Activated T-helper 1 cell treated with anti-CD3 and anti-CD28 coated beads, Interleukin-12 subunit alpha, Interleukin-12 subunit beta, Interleukin-2, Interleukin-4 antibody, amounts not matched to agents 30 ng/mL and 10 ng/mL and 1 ng/mL, durations not matched to agents 14 hours and 24 hours and 36 hours (primary cell): ENCODE data around the gene CHRND. TPM values are rescaled to one million over a fixed set of nuclear protein-coding genes. Genes with fewer than 3 reads are reported as not detected.

Experiments used
- DNase-seq: peaks from one replicate; pipeline ENCODE4 v3.0.0; 2021; ENCODE audit warnings: low spot score
- H3K27ac Mint-ChIP-seq: one replicate; pipeline ENCODE4 v1.8.0; 2021; ENCODE audit warnings: mild to moderate bottlenecking, mixed read lengths
- H3K27me3 Mint-ChIP-seq: one replicate; pipeline ENCODE4 v1.8.0; 2022; ENCODE audit warnings: mild to moderate bottlenecking, moderate library complexity, mixed read lengths; ENCODE audit not compliant: insufficient read depth
- H3K36me3 Mint-ChIP-seq: one replicate; pipeline ENCODE4 v1.8.0; 2021; ENCODE audit warnings: low read depth, mixed read lengths
- H3K4me1 Mint-ChIP-seq: one replicate; pipeline ENCODE4 v1.8.0; 2021; ENCODE audit warnings: low read depth, mixed read lengths
- H3K4me3 Mint-ChIP-seq: one replicate; pipeline ENCODE4 v1.8.0; 2021; ENCODE audit warnings: mild to moderate bottlenecking, moderate library complexity, mixed read lengths
- H3K9me3 Mint-ChIP-seq: one replicate; pipeline ENCODE4 v1.8.0; 2021; ENCODE audit warnings: mixed read lengths
- intact Hi-C: fragments of 100-400 bp; cut with micrococcal nuclease; formaldehyde crosslinking; loops from one replicate; pipeline ENCODE4 v1.15.1; 2024
- total RNA-seq: library from RNA; stranded (reverse); gene quantifications from 2 replicates; pipeline ENCODE4 v1.2.3, GENCODE V29; 2022

Gene CHRND
- total RNA-seq, 1 donor from 2014 or later: not detected

GRCh38 chr2:232484628-232485347 is 41.2 kb upstream of the CHRND start:
- Mint-ChIP-seq H3K27me3 (peaks cover 26% of the 10 kb centered on the region), H3K36me3 (no peaks in the 10 kb centered on the region), H3K9me3 (no peaks in the 10 kb centered on the region), H3K4me3 (no peak overlapping the region), H3K4me1 (no peaks in the 10 kb centered on the region), H3K27ac (no peak overlapping the region)
- intact Hi-C loops: no loop called here
- DNase-seq: no peak

GRCh38 chr2:232485348-232485756 is 40.6 kb upstream of the CHRND start:
- Mint-ChIP-seq H3K4me1 (no peaks in the 10 kb centered on the region), H3K36me3 (no peaks in the 10 kb centered on the region), H3K27ac (no peak overlapping the region), H3K9me3 (no peaks in the 10 kb centered on the region), H3K4me3 (no peak overlapping the region), H3K27me3 (peaks cover 26% of the 10 kb centered on the region)
- no peak for DNase-seq
- intact Hi-C loops: no loop called here

DNA sequence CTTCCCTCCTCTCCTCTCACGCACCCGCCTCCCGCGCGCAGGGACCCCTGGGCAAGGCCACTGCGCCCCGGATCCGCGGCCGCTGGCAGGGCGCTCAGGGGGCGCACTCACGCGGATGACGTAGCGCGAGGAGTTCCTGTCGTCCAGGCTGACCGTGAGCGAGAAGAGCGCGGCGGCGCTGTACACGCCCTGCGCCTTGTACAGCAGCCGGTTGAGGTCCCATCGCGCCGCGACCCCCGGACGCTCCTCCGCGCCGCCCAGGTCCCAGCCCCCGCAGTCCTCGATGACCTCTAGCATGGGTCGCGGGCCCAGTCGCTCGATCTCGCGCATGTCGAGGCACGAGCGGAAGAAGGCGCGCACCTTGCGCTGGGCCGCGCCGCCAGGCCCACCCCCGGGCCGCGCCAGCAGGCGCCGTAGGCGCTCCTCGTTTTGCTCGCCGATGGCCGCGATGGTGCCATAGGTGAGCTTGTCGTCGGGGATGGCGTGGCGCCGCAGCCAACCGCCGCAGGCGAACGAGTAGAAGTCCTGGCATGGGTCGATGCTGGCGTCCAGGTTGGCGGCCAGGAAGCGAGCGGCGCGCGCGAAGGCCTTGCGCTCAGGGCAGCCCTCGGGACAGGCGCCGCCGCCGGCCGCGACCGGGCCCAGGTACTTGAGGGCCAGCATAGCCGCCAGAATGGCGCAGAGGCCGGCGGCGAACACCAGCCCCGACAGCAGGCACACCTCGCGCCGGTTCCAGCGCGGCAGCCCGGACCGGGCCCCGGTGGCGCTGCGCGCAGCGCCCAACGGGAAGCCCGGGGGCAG is 40.0 kb upstream of the CHRND start:
- Mint-ChIP-seq H3K27ac (no peak overlapping the region), H3K36me3 (no peaks in the 10 kb centered on the region), H3K9me3 (no peaks in the 10 kb centered on the region), H3K4me3 (no peak overlapping the region), H3K4me1 (no peaks in the 10 kb centered on the region), H3K27me3 (peaks cover 26% of the 10 kb centered on the region)
- intact Hi-C loops: no loop called here
- DNase-seq: no peak

DNA sequence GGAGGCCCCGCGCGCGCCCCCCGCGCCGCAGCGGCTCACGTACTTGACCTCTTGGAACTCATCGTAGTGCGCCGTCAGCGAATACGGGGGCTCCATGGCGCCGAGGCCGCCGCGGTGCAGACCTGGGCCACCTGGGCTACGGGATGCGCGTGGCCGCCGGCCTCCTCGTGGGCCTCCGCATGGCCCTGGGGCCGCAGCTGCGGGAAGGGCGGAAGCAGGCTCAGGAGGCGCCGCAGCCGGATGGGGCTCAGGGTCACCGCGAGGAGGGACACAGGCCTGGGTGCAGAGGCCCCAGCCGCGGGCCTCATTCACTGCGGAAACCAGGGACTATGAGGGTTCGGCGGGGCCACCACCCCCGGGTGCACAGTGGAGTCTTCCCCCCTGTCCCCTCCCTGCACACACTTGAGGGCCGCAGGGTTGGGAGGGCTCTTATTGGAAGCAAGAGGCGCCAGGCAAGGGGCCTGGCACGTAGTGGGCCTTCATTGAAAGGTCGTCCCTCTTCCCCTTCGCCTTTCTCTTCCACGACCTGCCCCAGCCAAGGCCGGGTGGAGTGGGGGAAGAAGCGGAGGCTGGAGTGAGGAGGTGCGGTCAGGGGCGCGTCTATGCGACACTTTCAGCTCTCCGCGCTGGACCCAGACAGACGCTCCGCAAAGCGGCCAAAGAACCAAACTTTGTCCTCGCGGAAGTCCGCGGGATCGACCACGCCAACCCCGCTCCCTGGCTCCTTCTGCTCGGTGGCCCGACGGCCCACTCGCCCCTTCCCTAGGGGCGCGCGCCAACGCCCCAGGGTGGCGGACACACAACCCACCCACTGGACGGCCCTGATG is 39.2 kb upstream of the CHRND start:
- Mint-ChIP-seq H3K36me3 (no peaks in the 10 kb centered on the region), H3K27me3 (peaks cover 31% of the 10 kb centered on the region), H3K4me1 (no peaks in the 10 kb centered on the region), H3K9me3 (no peaks in the 10 kb centered on the region), H3K4me3 (no peak overlapping the region), H3K27ac (no peak overlapping the region)
- intact Hi-C loops: no loop called here
- no peak for DNase-seq

- Mint-ChIP-seq H3K27ac (no peak within 1 kb of the TSS), H3K4me1 (no peaks in the 10 kb centered on the region), H3K36me3 (no peaks in the 10 kb centered on the region), H3K9me3 (no peaks in the 10 kb centered on the region), H3K27me3 (peaks cover 31% of the 10 kb centered on the region), H3K4me3 (no peak within 1 kb of the TSS)
- intact Hi-C loops: no loop called here
- DNase-seq: no peak
Measured at GRCh38 chr2:232487385-232488096, 38.4 kb upstream of the CHRND start, which contains the start of gene ECEL1. Gene ECEL1 (minus strand): TSS chr2:232487834. CDS start chr2:232486653, 1,181 bp downstream.

DNA sequence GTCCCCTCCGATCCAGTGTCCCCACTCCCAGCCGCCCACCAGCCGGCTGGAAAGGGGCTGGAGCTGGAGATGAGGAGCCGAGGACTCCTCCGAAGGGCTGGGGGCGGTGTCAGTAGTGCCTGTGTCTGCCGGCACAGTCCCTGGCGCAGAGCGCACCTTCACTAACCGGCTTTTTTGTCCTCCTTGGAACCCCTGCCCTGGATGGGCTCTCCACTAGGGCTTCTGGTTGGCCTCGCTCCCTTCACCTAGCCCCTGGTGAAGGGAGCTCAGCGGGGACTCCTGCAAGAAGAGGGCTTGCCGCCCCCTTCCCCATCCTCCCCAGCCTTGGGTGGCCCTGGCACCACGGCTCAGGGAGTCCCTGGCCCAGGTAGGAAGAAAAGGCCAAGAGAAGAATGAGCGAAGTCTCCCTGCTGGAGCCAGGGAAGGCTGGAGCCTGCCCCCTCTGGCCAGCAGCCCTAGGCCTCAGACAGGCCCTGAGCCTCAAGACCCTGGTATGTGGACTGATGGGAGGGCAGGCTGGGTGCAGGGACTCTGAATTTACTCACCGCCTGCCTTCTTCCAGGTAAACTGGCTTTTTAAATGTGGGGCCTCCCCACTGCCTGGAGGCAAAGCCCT is 37.8 kb upstream of the CHRND start:
- Mint-ChIP-seq H3K27ac (no peak overlapping the region), H3K9me3 (no peaks in the 10 kb centered on the region), H3K4me1 (no peaks in the 10 kb centered on the region), H3K36me3 (no peaks in the 10 kb centered on the region), H3K4me3 (no peak overlapping the region), H3K27me3 (peaks cover 31% of the 10 kb centered on the region)
- intact Hi-C loops: no loop called here
- no peak for DNase-seq

DNA sequence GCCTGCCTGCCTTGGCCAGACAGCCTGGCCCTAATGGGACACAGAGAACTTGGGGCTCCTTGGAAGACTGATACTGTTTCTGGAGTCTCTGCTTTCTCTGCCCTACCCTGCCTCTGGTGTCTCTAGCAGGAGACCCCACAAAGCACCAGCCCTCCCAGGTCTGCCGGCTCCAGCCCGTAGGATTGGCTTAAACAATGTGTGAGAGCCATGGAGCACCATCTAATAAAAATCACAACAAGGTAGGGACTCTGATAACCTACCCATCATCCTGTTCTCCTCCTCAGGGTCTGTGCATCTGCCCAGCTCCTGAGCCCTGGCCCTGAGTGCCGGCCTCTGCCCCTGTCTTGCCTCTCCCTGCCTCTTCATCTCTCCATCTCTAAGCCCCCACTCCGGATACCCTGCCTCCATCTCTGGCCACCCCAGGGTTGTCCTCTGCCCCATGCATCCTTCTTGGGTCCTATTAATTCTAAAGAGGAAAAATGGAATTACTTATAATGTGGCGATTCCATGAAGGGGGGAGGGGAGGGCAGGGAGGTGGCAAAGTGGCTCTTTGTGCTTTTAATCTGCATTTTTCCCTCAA is 37.1 kb upstream of the CHRND start:
- peaks cover 33% of the 10 kb centered on the region for H3K27me3 Mint-ChIP-seq
- no peaks in the 10 kb centered on the region for H3K9me3 Mint-ChIP-seq
- no peak overlapping the region for H3K27ac Mint-ChIP-seq
- no peak for DNase-seq
- H3K4me3 Mint-ChIP-seq: no peak overlapping the region
- intact Hi-C loops: no loop called here
- no peaks in the 10 kb centered on the region for H3K36me3 Mint-ChIP-seq
- no peaks in the 10 kb centered on the region for H3K4me1 Mint-ChIP-seq

DNA sequence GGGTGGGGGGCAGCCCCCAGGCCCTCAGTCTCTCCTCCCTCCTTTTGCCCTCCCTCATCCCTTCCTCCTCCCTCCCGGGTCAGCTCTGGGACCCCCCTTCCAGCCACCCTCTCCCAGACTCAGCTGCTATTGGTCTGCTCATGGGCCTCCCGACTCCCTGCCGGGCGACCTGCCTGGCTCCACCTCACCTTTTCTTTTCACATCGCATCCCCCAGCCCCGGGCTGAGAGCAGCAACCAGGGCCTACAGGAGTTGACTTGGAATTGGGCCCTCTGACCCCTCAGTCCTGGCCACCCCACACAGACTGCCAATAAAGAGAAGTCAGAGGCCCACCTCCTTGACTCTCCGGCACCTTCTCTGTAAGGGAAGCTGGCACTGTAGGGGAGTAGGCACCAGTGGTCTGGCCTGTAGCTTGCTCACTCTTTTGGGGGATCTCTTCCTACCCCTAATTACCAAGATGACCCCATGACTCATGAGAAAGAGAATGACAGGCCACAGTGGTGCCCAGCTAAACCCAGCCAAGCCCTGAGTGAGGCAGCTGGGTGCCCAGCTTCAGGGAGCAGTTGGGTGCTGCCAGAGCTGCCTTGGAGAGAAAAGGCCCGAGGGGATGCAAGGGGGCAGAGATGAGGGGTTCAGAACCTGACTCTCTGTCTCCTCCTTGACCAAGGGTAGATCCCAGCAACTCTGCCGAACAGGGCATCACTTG is 36.3 kb upstream of the CHRND start:
- Mint-ChIP-seq H3K27ac (no peak overlapping the region), H3K36me3 (no peaks in the 10 kb centered on the region), H3K9me3 (no peaks in the 10 kb centered on the region), H3K4me1 (no peaks in the 10 kb centered on the region), H3K4me3 (no peak overlapping the region), H3K27me3 (peaks cover 28% of the 10 kb centered on the region)
- intact Hi-C loops: no loop called here
- DNase-seq: no peak

GRCh38 chr2:232490221-232491138 is 35.5 kb upstream of the CHRND start:
- Mint-ChIP-seq H3K4me1 (no peaks in the 10 kb centered on the region), H3K27ac (no peak overlapping the region), H3K36me3 (no peaks in the 10 kb centered on the region), H3K27me3 (peaks cover 23% of the 10 kb centered on the region), H3K4me3 (no peak overlapping the region), H3K9me3 (no peaks in the 10 kb centered on the region)
- intact Hi-C loops: no loop called here
- no peak for DNase-seq

- no peaks in the 10 kb centered on the region for H3K9me3 Mint-ChIP-seq
- no peak for DNase-seq
- H3K4me1 Mint-ChIP-seq: no peaks in the 10 kb centered on the region
- H3K4me3 Mint-ChIP-seq: no peak overlapping the region
- intact Hi-C loops: no loop called here
- H3K36me3 Mint-ChIP-seq: no peaks in the 10 kb centered on the region
- no peak overlapping the region for H3K27ac Mint-ChIP-seq
- peaks cover 22% of the 10 kb centered on the region for H3K27me3 Mint-ChIP-seq
Measured at GRCh38 chr2:232491139-232491780, 34.7 kb upstream of the CHRND start.
